Smooth muscle cell (in vitro differentiated cells): ENCODE data around the gene PARS2. TPM values are rescaled to one million over a fixed set of nuclear protein-coding genes. Genes with fewer than 3 reads are reported as not detected.
A peak's percentile ranks its signal among the peaks of the same experiment; 100 is the strongest.

ENCODE experiments used
- DNase-seq: peaks from one replicate; lab custom pipeline; 2025; ENCODE audit not compliant: unreplicated experiment; lab: John Stamatoyannopoulos, UW
- H2AFZ ChIP-seq: fragments of 200-600 bp; sonication (generic); 2 replicates; pipeline ENCODE4 v1.6.0; 2016; ENCODE audit warnings: antibody characterized with exemption, low read depth, mild to moderate bottlenecking
- H3F3A ChIP-seq: fragments of 200-600 bp; sonication (generic); 2 replicates; pipeline ENCODE4 v1.6.0; 2017; ENCODE audit warnings: antibody characterized with exemption, low read depth
- H3K27ac ChIP-seq: fragments of 200-600 bp; sonication (generic); 2 replicates; pipeline ENCODE4 v1.5.1; 2016; ENCODE audit warnings: low read depth, mild to moderate bottlenecking
- H3K27me3 ChIP-seq: fragments of 200-600 bp; sonication (generic); 2 replicates; pipeline ENCODE4 v1.6.1; 2016; ENCODE audit warnings: low read depth, mild to moderate bottlenecking
- H3K36me3 ChIP-seq: fragments of 200-600 bp; sonication (generic); 2 replicates; pipeline ENCODE4 v1.5.1; 2016; ENCODE audit warnings: low read depth
- H3K4me1 ChIP-seq: fragments of 200-600 bp; sonication (generic); 2 replicates; pipeline ENCODE4 v1.5.1; 2016; ENCODE audit warnings: low read depth
- H3K4me2 ChIP-seq: fragments of 200-600 bp; sonication (generic); 2 replicates; pipeline ENCODE4 v1.6.0; 2016; ENCODE audit warnings: mild to moderate bottlenecking
- H3K4me3 ChIP-seq: fragments of 200-600 bp; sonication (generic); 2 replicates; pipeline ENCODE4 v1.5.1; 2016; ENCODE audit warnings: mild to moderate bottlenecking
- H3K79me2 ChIP-seq: fragments of 200-600 bp; sonication (generic); 2 replicates; pipeline ENCODE4 v1.6.0; 2016; ENCODE audit warnings: low read depth, mild to moderate bottlenecking
- H3K9ac ChIP-seq: fragments of 200-600 bp; sonication (generic); 2 replicates; pipeline ENCODE4 v1.6.0; 2016; ENCODE audit warnings: low read depth
- H3K9me3 ChIP-seq: fragments of 200-600 bp; sonication (generic); replicated peaks from 2 replicates; pipeline ENCODE4 v1.5.1; 2016; ENCODE audit warnings: low read depth
- H4K20me1 ChIP-seq: fragments of 200-600 bp; sonication (generic); 2 replicates; pipeline ENCODE4 v1.6.0; 2016; ENCODE audit warnings: low read depth
- CTCF ChIP-seq: fragments of 200-600 bp; sonication (generic); IDR thresholded peaks from 2 replicates; pipeline ENCODE4 v1.5.1; 2017; ENCODE audit warnings: borderline replicate concordance, mild to moderate bottlenecking, antibody characterized with exemption; ENCODE audit not compliant: insufficient read depth, poor library complexity, severe bottlenecking
- WGBS: methylation state at CpG from one replicate; pipeline ENCODE4 v1.1.7; 2016; ENCODE audit warnings: low lambda C conversion rate; 5-methylcytosine and 5-hydroxymethylcytosine counted together
- polyA plus RNA-seq: library from polyadenylated mRNA; unstranded; fragments of >200 nt; fragmentation: Nextera tagmentation; extraction: Ambion mirVana; gene quantifications from 2 replicates; pipeline ENCODE4 v1.2.1, GENCODE V29; 2016
- total RNA-seq: library from RNA; depleted of rRNA; stranded (reverse); fragments of >200 nt; gene quantifications from 2 replicates; pipeline ENCODE4 v1.2.3, GENCODE V29; 2014

The PARS2 gene
- total RNA-seq (1.7 and 4.1 TPM in 2 replicates), polyA plus RNA-seq (4.5 and 5.7 TPM in 2 replicates)

- peak; percentile 86 for DNase-seq
- WGBS, result 1% methylated on average over 56 of the region's 57 CpGs
Observed at GRCh38 chr1:54764133-54764921, at the start of gene PARS2. Gene PARS2, minus strand, starts transcription at chr1:54764523. Its CDS starts 5,362 bp downstream, at chr1:54759161.

GRCh38 chr1:54814126-54814498 is 49.8 kb upstream of the PARS2 start:
- Histone ChIP-seq H3K4me2 (no peak overlapping the region), H3K79me2 (no peaks in the 10 kb centered on the region), H3K9ac (no peak overlapping the region), H3K27me3 (no peaks in the 10 kb centered on the region), H3K4me3 (no peak overlapping the region), H3F3A (no peaks in the 10 kb centered on the region), H3K36me3 (no peaks in the 10 kb centered on the region), H3K9me3 (no peaks in the 10 kb centered on the region), H4K20me1 (no peaks in the 10 kb centered on the region), H3K4me1 (no peaks in the 10 kb centered on the region), H3K27ac (no peak overlapping the region), H2AFZ (no peak overlapping the region)
- no peak for DNase-seq
- 75% methylated on average over 10 of the region's 10 CpGs for WGBS
- TF ChIP-seq CTCF, result no peak

More at GRCh38 chr1:54764133-54764921, at the start of gene PARS2:
- Histone ChIP-seq H3K27me3 (no peaks in the 10 kb centered on the region), H3K9me3 (no peaks in the 10 kb centered on the region), H3K4me2 (peak within 1 kb of the TSS; percentile 97), H3K79me2 (peaks cover 19% of the 10 kb centered on the region), H3K4me1 (peaks cover 11% of the 10 kb centered on the region), H3K27ac (peak within 1 kb of the TSS; percentile 80), H3K36me3 (no peaks in the 10 kb centered on the region), H3F3A (no peaks in the 10 kb centered on the region), H3K9ac (peak within 1 kb of the TSS; percentile 93), H4K20me1 (no peaks in the 10 kb centered on the region), H2AFZ (peak within 1 kb of the TSS; percentile 97), H3K4me3 (peak within 1 kb of the TSS; percentile 88)
- TF ChIP-seq CTCF, result no peak

GRCh38 chr1:54813485-54814125 is 49.3 kb upstream of the PARS2 start:
- no peaks in the 10 kb centered on the region for H3K9me3 ChIP-seq
- no peaks in the 10 kb centered on the region for H3F3A ChIP-seq
- DNase-seq, result no peak
- no peaks in the 10 kb centered on the region for H3K4me1 ChIP-seq
- no peak overlapping the region for H3K4me3 ChIP-seq
- H3K4me2 ChIP-seq, result no peak overlapping the region
- WGBS, result 57% methylated on average over 13 of the region's 13 CpGs
- no peak overlapping the region for H3K27ac ChIP-seq
- H3K36me3 ChIP-seq, result no peaks in the 10 kb centered on the region
- no peak overlapping the region for H2AFZ ChIP-seq
- no peaks in the 10 kb centered on the region for H4K20me1 ChIP-seq
- no peaks in the 10 kb centered on the region for H3K79me2 ChIP-seq
- H3K9ac ChIP-seq, result no peak overlapping the region
- TF ChIP-seq CTCF, result no peak
- H3K27me3 ChIP-seq, result no peaks in the 10 kb centered on the region
